T-helper 1 cell (primary cell): ENCODE results near the gene ATP1A4.

Source experiments
- DNase-seq, 5 donors: peaks; one replicate each; pipeline ENCODE4 v3.0.0-alpha.2; 2012 to 2020

The ATP1A4 gene

DNA sequence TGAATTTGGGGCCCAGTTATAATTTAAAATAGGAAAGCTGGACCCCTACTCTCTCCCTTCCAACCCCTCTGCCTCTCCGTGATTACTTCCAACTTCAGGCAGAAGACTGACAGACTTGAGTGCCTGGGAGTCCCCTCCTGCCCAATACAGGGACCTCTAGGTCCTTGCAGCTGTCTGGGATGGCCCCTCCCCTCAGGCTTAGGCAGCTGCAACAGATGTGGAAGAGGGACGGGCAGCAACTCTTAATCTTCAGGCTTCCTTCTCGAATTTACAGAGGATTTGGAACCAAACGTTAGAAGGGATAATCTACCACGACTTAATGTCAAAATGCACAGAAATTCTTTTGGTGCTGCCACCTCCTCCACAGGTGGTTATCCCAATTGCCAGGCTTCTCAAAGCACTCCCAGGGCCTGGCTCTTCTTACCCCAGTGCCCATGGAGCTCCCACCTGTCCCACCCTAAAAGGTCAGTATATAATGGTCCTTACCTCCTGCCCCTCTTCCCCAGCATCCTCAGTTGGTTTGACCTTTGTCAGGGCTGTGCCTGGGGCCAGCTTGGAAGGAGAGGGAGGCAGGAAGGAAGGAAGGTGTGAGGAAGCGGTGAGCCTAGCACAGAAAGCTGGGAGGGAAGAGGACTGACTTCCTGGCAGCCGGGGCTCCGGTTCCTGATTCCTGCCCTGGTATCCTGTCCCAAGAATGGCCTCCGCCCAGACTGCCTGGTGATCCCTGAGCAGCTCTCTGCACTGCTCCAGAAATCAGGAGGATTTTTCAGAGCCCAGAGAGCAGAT is 56.6 kb downstream of the ATP1A4 start:
- no peak for DNase-seq

GRCh38 chr1:160208557-160209320 is 57.3 kb downstream of the ATP1A4 start:
- DNase-seq, result no peak

GRCh38 chr1:160209321-160210046 is 58.1 kb downstream of the ATP1A4 start:
- DNase-seq, result no peak

- no peak for DNase-seq
Measured at GRCh38 chr1:160210561-160210960, 59.2 kb downstream of the ATP1A4 start.

DNA sequence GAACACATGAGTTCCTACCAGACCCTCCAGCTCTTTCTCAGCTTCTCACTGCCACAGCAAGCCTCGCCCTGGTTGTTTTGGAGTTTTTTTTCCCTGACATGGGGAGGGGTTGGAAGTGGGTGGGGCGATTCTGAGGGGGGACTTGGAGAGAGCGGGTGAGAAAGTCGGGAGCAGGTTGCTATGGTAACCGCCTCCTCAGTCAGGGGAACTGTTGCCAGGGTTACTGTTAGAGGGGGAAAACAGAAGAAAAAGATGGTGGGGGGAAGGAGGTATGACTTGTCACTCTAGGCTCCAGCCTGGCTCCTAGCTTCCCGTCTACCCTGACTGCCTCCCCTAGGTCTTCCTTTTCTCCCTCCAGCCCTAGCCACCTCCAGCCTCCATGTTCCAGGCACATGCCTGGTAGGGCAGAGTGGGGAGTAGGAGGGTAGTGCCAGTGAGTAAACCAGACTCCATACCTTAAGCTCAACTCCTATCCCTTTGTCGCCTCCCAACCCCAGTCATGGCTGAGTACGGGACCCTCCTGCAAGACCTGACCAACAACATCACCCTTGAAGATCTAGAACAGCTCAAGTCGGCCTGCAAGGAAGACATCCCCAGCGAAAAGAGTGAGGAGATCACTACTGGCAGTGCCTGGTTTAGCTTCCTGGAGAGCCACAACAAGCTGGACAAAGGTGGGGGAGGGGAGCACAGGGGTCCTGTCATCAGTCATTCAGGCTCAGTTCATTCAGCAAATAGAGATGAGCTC is 59.8 kb downstream of the ATP1A4 start:
- no peak for DNase-seq

DNA sequence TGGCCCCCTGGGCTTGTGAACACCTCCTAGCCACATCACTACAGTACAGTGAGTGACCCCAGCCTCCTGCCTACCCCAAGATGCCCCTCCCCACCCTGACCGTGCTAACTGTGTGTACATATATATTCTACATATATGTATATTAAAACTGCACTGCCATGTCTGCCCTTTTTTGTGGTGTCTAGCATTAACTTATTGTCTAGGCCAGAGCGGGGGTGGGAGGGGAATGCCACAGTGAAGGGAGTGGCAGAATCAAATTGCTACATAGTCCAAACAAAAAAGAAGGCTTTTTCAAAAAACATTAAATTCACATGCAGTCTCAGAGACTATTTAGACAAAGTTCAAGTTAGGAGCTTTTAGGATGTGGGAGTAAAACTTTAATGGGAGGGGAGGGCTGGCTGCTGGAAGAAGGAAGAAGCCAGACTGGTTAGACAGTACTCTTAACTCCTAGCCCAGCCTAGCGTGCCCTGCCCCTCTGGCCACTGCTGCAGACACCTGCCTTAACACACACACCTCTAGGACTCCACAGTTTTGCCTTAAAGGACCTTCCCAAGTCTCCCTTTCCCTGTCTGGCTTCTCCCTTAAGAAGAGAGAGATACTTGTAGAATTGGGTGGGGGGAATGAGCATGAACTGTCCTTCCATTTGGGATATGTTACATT is 63.2 kb downstream of the ATP1A4 start:
- DNase-seq, result no peak

DNA sequence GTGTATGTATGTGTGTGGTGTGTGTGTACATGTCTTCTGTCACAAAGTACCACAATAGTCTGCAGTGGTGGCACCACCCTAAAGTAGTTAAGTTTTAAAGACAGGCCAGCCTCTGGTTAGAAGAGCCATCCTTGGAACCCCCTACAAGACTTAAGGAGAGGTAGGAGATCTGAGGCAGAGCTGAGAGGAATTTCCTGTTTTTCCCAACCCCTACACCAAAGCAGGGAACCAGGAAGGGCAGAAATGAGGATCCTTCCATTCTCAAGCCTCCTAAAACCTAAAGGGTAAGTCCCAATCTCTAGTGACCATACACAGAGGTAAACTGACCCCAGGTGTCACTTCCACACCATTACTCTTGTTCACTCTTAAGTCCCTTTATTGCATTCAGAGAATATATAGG is 64.9 kb downstream of the ATP1A4 start:
- DNase-seq, result no peak

DNA sequence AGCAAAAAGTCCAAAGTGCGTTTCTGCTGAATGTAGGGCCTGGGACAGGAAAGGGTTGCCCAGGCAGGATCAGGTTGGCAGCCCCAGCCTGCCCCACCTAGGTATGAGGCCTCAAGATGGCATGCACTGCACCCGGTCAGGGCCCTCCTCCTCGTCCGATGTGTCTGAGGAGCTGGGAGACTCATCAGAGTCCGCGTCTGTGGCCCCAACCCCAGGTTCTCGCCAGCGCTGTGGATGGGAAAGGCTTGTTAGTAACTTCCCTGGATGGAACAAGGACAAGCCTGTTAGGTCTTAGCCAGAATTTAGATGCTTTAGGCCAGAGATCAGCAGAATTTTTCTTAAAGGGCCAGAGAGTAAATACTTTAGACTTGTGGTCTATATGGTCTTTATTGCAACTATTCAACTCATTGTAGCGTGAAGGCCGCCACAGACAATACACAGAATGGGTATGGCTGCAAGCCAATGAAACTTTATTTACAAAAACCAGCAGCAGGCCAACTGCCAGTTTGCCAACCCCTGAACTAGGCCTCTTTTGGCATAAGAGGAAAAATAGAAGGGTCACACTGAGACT is 66.2 kb downstream of the ATP1A4 start:
- no peak for DNase-seq

DNA sequence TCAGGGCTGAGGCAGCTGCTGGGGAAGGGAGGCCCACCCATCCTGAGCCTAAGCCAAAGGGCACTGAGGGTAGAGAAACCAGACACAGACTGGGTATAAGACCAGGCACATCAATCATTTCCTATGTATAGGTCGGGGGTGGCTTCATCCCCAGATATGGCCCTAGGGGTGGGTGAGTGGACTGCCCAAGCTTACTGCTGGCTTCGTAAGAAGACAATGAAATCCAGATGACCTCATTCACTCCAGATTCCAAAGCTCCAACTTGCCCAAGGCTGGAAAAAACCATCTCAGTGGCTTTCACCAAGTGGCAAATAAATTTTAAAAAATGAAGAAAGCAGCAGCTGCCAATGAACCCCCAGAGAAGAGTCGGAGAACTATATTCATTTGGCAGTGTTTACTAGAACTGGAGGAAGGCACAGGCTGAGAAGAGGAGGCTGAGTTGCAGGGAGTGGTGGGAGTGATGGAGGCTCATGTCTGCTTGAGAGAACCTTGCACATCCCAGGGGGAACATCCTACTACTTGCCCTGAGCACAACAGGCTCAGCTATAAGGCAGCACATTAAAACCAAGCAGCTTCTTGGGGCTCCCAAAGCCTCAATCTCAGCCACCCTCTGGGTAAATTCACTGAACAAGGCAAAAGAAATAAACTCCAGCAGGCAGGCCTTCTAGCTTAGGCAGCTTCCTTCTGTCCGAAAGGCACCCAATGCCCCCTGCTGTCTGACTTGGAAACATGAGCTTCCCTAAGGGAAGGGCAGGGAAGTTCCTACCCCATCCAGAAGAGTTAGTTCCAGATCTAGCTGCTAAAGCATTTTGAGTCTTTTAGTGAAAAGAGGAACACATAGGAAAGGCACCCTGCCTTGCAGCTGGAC is 67.9 kb downstream of the ATP1A4 start:
- no peak for DNase-seq

DNA sequence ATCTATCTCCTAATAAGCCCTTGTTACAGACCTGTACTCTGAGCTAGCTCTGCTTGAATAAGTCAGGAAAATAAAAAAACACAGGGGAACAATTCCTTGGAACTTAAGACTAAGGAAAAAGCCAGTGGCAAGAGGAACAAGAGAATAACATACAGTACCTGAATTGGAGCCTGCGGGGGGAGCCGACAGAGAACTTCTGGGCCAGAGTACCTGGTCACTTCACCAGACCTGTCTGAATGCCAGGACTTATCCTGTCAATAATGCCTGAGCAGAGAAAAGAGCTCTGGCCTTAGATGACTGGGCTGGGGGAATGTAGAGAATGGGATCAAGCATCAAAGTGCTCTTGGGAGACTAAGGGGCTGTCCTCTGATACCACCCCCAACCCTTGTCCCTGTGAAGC is 68.9 kb downstream of the ATP1A4 start:
- no peak for DNase-seq

- DNase-seq, result no peak
Measured at GRCh38 chr1:160221089-160221488, 69.7 kb downstream of the ATP1A4 start.

- DNase-seq, result no peak
Measured at GRCh38 chr1:160222546-160222945, 71.1 kb downstream of the ATP1A4 start.

DNA sequence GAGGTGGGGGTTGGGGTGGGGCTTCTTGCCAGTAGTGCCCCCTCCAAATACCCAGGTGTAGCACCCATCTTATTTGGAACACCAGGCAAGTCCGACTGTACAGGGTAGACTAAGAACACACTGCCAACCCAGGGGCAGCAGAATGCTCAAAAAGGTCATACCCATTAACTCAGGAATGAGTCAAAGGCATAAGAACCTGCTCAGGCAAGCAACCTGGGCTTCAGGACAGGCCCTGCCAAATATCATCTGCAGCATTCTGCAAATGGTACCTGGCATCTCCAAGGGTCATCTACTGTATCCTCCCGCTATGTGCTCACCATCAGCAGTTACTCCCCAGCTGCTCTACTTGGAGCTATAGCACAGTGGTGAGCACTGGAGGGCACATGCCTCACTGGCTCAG is 73.2 kb downstream of the ATP1A4 start:
- DNase-seq, result no peak

DNA sequence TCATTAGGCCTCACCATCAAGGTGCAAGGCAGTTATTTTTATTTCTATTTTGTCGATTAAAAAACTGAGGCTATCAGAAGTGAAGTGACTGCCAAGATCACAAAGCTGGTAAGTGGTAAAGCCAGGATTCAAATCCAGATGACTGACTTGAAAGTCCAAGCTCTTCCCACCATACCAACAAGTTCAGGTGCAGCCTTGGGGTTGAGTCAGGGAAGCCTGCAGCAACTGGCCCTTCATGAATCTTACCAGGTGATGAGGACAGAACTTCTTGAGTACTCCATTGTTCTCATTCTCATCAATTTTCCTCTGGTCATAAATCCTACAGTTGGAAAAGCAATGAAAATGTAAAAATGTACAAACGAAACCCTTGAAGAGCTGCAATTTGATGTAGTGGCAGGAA is 73.9 kb downstream of the ATP1A4 start:
- DNase-seq, result no peak

GRCh38 chr1:160226623-160227022 is 75.2 kb downstream of the ATP1A4 start:
- no peak for DNase-seq

- no peak for DNase-seq
Measured at GRCh38 chr1:160227034-160227433, 75.6 kb downstream of the ATP1A4 start.

DNA sequence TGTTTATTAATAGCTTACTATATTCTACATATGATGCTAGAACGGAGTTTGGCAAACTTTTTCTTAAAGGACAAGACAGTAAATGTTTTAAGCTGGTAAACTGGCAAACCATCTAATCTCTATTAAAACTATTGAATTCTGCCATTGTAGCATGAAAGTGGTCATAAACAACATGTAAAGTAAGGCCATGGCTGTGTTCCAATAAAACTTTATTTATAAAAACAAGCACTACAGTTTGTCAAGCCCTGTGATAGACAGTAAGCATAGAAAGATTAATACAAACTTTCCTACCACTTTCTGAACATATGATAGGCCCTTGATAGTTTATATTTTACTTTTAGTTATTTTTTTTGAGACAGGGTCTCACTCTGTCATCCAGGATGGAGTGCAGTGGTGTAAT is 76.2 kb downstream of the ATP1A4 start:
- no peak for DNase-seq

DNA sequence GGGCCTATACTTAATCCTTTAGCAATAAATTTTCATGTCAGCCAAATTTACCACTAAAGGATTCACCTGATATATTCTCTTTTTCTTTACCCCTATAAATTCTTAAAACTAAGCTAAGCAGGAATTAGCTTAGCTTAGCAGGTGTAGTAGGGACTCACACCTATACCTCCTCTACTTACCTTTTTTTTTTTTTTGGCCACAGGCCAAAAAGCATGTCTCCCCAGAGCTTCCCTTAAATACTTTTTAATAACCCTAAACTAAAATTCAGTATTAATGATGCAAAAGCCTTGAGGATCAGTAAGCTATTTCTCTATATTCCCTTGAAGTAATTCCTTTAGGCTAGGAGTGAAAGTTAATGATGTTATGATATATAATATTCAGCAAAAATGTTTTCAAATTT is 77.0 kb downstream of the ATP1A4 start:
- DNase-seq, result no peak

GRCh38 chr1:160232911-160233310 is 81.5 kb downstream of the ATP1A4 start:
- DNase-seq, result no peak
